HepG2 (cell line): ENCODE results near the gene LMAN1L. TPM values are rescaled to one million over a fixed set of nuclear protein-coding genes. Genes with fewer than 3 reads are reported as not detected.

Experiments
- KLF11 ChIP-seq: IDR thresholded peaks from 2 replicates; pipeline ENCODE4 v1.6.1; 2016; ENCODE audit warnings: missing compliant biosample characterization
- MXD4 ChIP-seq: IDR thresholded peaks from 2 replicates; pipeline ENCODE4 v1.6.1; 2016; ENCODE audit warnings: mild to moderate bottlenecking, missing biosample characterization, missing genetic modification reagents
- NFATC3 ChIP-seq: sonication (generic); formaldehyde crosslinking; IDR thresholded peaks from 2 replicates; pipeline ENCODE4 v1.5.1; 2020; ENCODE audit warnings: mild to moderate bottlenecking, missing genetic modification reagents
- RFXANK ChIP-seq: IDR thresholded peaks from 2 replicates; pipeline ENCODE4 v1.6.1; 2016
- RXRA ChIP-seq: sonication (generic); formaldehyde crosslinking; IDR thresholded peaks from 2 replicates; pipeline ENCODE4 v1.5.1; 2020; ENCODE audit warnings: missing genetic modification reagents
- SAP130 ChIP-seq: IDR thresholded peaks from 2 replicates; pipeline ENCODE4 v1.6.1; 2016; ENCODE audit warnings: low read depth
- SNAPC4 ChIP-seq: sonication (generic); formaldehyde crosslinking; IDR thresholded peaks from 2 replicates; pipeline ENCODE4 v1.4.0; 2020; ENCODE audit warnings: mild to moderate bottlenecking, missing genetic modification reagents
- TFDP2 ChIP-seq: sonication (generic); formaldehyde crosslinking; IDR thresholded peaks from 2 replicates; pipeline ENCODE4 v1.4.0; 2020; ENCODE audit warnings: missing genetic modification reagents
- ZBTB38 ChIP-seq: sonication (generic); formaldehyde crosslinking; IDR thresholded peaks from 2 replicates; pipeline ENCODE4 v1.5.1; 2020; ENCODE audit warnings: mild to moderate bottlenecking, missing genetic modification reagents
- ZBTB4 ChIP-seq: sonication (generic); formaldehyde crosslinking; IDR thresholded peaks from 2 replicates; pipeline ENCODE4 v1.4.0; 2020; ENCODE audit warnings: missing genetic modification reagents, mild to moderate bottlenecking, borderline replicate concordance
- ZFP82 ChIP-seq: sonication (generic); formaldehyde crosslinking; IDR thresholded peaks from 2 replicates; pipeline ENCODE4 v1.5.1; 2020; ENCODE audit warnings: mild to moderate bottlenecking, missing genetic modification reagents, borderline replicate concordance
- ZNF335 ChIP-seq: sonication (generic); formaldehyde crosslinking; IDR thresholded peaks from 2 replicates; pipeline ENCODE4 v1.4.0; 2020; ENCODE audit warnings: missing genetic modification reagents
- ZNF33B ChIP-seq: sonication (generic); formaldehyde crosslinking; IDR thresholded peaks from 2 replicates; pipeline ENCODE4 v1.5.1; 2020; ENCODE audit warnings: mild to moderate bottlenecking, missing genetic modification reagents
- ZNF687 ChIP-seq: sonication (generic); formaldehyde crosslinking; IDR thresholded peaks from 2 replicates; pipeline ENCODE4 v1.5.1; 2020; ENCODE audit warnings: mild to moderate bottlenecking, missing genetic modification reagents, moderate library complexity
- ZNF776 ChIP-seq: sonication (generic); formaldehyde crosslinking; IDR thresholded peaks from 2 replicates; pipeline ENCODE4 v1.4.0; 2020; ENCODE audit warnings: mild to moderate bottlenecking, missing genetic modification reagents
- polyA plus RNA-seq, 8 experiments: library from polyadenylated mRNA; depleted of rRNA in 3 of 8; stranded (reverse) in 7 of 8; unstranded in 1 of 8; fragments of >200 nt; fragmentation: Illumina TruSeq in 4 of 8; extraction: Trizol in 4 of 8; gene quantifications; 2 replicates each; pipeline versions ENCODE4 v1.2.1 to v1.2.3, GENCODE V29; 2011 to 2016; ENCODE audit warnings: low read depth in 4 of 8, missing spikeins in 1 of 8, mixed read lengths in 1 of 8; ENCODE audit not compliant: insufficient read depth in 1 of 8
- total RNA-seq, 5 experiments: library from RNA; depleted of rRNA; stranded (reverse); fragments of >200 nt; fragmentation: Illumina TruSeq; extraction: Trizol; gene quantifications; 2 replicates each; pipeline ENCODE4 v1.2.3, GENCODE V29; 2016; ENCODE audit warnings: low read depth in 1 of 5

Gene LMAN1L
- total and polyA plus RNA-seq, 2 of the 13 experiments (the other 11 are each of a cell fraction or from before 2014, with no cell fraction given) = not detected

- TF ChIP-seq ZNF687 (CRISPR knock-in tag) = peak; percentile 99
- peak; percentile 57; the same call in 1 of the 2 replicates for TF ChIP-seq SNAPC4 (CRISPR knock-in tag)
- TF ChIP-seq ZBTB4 (CRISPR knock-in tag) = no peak
- no peak for TF ChIP-seq KLF11 (CRISPR knock-in tag)
- no peak for TF ChIP-seq ZNF33B (CRISPR knock-in tag)
- no peak for TF ChIP-seq ZFP82 (CRISPR knock-in tag)
- no peak; the same call in 1 of the 2 replicates for TF ChIP-seq ZNF776 (CRISPR knock-in tag)
- TF ChIP-seq TFDP2 (CRISPR knock-in tag) = peak; percentile 53; the same call in 1 of the 2 replicates
- 0 out of 2 replicates have a peak, but pooled peaks have one; percentile 10 for TF ChIP-seq RXRA
- 0 out of 2 replicates have a peak, but pooled peaks have one; percentile 24 for TF ChIP-seq MXD4
- peak; percentile 85 for TF ChIP-seq SAP130
- TF ChIP-seq ZBTB38 (CRISPR knock-in tag) = no peak
- no peak for TF ChIP-seq NFATC3 (CRISPR knock-in tag)
- no peak for TF ChIP-seq ZNF335 (CRISPR knock-in tag)
- no peak for TF ChIP-seq RFXANK (CRISPR knock-in tag)
Measured at GRCh38 chr15:74783072-74783807, 29.4 kb upstream of the LMAN1L start (continued).
